Measurements from ENCODE around the gene ACTL7A.

The ACTL7A gene

GRCh38 chr9:108850293-108850897 is 11.7 kb upstream of the ACTL7A start:
- peak in 1 of 5 experiments; percentile 37 for DNase-seq

- DNase-seq: no peak
Measured at GRCh38 chr9:108851138-108851537, 10.9 kb upstream of the ACTL7A start.

DNA sequence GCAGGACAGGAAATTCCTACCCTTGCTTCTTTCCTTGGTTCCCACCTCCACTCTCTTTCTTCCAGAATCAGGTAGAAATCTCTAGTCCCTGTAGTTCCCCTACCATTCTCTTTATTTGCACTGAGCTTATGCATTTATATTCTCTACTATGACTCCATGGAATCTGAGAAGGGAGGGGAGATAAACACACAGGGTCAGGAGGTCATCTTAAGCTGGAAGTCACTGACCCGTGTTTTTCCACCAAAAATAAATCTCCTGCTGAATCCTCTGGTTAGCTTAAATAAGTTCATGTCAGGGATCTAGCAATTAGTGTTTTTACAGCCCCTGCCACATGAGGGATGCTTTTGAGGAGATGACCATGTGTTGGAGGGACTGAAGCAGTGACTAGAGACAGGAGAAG is 10.0 kb upstream of the ACTL7A start:
- no peak for DNase-seq

DNA sequence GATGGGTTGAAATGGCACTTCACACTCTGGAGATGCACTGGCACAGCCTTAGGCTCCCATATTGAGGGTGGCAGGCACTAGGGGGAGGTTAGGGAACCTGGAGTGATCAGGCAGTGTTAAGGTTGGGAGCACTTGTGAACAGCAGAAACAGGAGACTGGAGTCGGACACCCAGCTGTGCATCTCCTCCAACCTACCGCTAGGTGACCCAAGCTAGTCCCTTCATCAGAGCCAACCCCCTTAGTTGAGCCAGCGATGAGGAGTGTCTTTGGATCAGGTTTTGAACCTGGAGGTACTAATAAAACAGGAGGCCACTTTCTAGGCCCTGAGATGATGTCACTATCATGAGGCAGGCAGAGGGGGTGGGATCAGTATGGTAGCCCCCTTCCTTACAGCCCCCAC is 8.0 kb upstream of the ACTL7A start:
- no peak for DNase-seq

DNA sequence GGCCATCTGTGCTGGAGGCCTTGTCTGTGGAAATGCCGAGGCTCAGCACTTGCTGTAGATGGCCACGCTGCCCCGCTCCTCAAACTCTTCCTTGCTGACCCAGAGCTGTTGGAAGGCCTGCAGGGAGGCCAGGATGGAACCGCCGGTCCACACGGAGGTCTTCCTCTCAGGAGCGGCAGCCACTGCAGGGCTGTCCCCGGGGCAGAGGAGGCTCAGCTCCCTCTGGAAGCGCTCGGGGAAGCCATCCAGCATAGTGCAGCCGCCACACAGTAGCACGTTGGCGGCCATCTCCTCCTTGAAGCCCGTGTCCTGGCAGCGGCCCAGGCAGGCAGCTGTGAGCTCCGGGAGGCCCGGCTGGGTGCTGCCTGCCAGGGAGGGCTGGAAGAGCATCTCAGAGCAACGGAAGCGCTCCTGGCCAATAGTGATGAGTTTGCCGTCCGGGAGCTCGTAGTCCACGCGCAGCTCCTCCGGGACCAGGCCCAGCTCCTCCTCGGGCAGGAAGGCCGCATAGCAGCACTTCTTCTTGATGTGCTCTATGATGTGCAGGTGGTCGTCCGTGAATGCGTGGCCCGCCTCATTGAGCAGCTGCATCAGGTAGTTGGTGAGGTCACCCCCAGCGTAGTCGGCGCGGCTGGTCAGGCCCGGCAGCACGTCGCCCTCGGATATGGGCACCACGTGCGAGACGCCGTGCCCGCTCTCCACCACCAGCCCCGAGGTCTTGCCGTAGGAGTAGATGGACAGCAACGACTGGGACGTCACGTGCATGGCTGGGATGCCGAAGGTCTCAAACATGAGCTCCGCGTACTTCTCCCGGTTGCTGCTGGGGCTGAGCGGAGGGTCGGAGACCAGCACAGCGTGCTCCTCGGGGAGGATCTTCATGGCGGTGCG is 7.2 kb upstream of the ACTL7A start:
- no peak for DNase-seq

DNA sequence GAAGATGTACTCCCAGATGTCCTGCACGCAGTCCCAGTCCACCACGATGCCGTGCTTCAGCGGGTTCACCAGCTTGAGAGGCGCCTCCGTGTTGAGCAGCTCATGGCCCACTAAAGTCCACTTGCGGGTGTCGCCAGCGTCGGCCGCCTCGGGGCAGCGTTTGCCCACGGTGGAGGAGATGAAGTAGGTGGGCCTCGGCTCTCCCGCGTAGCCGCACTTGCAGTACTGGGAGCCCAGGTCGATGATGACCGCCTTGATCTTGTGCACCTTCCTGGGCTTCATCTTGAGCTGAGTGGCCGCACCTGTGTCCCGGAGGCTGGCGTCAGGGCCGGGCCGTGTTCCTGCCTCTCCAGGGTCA is 6.6 kb upstream of the ACTL7A start:
- no peak for DNase-seq

GRCh38 chr9:108855888-108856287 is 6.2 kb upstream of the ACTL7A start, which contains the start of gene ACTL7B:
TSS of gene ACTL7B (minus strand) at chr9:108855986. CDS start at chr9:108855930, 56 bp downstream.
- DNase-seq: no peak

- no peak for DNase-seq
Measured at GRCh38 chr9:108857572-108857971, 4.5 kb upstream of the ACTL7A start.

DNA sequence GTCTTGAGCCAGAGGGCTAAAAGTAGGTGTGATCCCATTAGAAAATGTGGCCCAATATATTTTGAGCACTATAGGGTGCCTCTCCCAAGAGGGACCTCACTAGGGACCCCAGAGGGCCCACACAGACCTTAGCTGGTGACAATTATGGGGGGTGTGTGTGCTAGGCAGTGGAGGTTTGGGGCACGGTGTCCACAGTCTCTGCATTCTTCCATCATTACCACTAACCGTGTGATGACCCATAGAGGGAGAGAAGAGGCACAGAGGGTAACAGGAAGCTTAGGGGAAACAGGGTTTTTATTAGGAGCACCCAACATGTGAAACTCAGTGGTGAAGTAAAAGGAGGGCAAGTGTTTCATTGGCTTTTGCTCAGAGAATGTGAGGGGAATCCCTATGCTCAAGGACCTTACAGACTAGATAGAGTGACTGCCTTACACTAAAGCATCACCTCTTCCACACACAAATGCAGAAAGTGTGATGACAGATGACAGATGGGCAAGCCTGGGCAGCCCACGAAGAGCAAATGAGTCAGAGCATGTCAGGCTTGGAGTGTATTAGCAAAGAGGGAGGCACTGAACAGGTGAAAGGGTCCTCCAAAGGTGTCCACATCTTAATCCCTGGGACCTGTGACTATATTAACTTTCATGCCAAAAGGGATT is 2.5 kb upstream of the ACTL7A start:
- peak in 1 of 5 experiments; percentile 13 for DNase-seq

DNA sequence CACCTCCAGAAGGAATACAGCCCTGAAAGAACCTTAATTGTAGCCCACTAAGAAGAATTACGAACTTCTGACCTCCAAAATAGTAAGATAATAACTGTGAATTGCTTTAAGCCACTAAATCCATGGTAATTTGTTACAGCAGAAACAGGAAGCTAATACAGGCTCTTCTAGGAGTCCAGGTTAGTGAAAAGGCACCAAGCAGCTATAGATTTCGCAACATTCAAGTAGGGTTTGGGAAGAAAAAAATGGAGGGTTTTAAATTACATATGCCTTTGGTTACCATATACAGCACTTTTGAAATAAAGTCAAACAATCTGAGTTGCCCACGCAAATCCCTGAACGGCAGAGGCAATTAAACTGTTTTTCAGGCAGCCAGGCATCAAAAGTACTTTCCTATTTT is 1.7 kb upstream of the ACTL7A start:
- no peak for DNase-seq

GRCh38 chr9:108860764-108861163 is 1.3 kb upstream of the ACTL7A start:
- DNase-seq: no peak

GRCh38 chr9:108861464-108861863 is 602 bp upstream of the ACTL7A start:
- DNase-seq: no peak

DNA sequence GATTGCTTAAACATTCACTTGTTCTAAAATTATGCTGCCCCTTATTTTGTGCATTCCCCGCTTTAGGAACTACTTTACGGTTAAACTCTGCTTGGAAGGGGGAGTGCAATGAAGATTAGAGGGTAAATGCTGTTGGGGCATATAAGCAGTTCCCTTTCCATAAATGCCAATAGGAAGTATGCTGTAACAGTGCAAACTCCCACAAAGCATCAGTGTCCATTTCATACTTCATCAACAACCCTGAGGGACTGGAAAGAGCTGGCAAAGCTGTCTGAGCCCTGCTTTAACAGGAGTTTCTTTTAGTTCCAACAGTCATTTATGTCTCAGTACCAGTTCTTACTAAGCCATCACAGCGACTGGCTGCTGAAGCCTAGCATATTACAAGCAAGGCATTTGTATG is 1.8 kb downstream of the ACTL7A start:
- no peak for DNase-seq

- DNase-seq: no peak
Measured at GRCh38 chr9:108864446-108864845, 2.4 kb downstream of the ACTL7A start.

DNA sequence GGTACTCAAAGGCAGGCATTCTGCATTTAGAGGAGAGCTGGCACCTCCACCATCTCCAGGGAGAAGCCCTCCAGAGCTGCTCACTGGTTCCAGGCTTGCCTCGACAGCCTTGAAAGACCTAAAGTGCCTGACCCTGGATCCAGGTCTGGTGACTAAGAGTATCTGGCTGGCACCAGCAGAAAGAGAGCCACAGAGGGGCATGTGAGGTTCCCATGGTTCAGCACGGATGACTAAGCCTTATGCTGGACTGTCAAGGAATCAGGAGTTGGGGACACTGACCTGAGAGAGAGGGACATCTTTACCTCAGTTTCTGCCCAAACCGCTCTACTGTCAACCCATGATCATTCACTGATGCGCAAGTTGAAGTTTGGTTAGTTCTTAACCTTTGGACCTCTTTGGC is 3.0 kb downstream of the ACTL7A start:
- no peak for DNase-seq

DNA sequence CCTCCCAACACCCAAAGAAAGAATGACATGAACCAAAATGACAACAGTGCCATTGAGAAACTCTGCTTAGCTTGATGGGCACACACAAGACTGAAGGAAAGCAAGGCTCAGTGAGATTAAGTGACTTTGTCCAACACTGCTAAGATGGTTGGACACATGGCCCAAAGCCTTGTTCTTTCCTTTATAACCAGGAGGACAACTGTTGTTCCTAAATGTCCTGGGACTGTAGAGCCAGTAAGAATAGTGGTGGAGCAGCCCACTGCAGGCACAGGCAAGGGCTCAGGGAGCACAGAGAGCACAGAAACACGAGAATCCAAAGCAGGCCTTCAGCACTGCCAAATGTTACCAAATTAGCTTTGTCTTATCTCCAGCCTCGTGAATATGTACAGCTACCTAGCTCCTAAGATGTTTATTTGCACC is 3.9 kb downstream of the ACTL7A start:
- no peak for DNase-seq

DNA sequence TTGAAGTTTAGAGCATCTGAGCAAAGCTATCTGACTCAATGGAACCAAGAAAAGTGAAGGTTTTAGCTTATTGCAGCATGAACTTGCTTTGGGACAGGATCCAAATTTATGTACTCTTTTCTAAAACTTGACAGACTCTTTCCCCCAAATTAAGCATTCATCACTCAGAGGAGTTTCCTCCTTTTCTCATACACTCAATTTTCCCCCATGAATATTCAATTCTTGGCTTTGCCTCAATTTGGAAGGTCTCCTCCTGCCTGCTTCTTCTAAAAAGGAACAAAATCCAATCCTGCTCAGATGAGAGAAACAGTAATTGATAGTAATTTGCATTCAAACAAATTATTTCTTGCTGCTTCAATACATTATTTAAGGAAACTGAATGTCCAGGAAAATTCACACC is 5.0 kb downstream of the ACTL7A start:
- no peak for DNase-seq

- DNase-seq: no peak
Measured at GRCh38 chr9:108867829-108868228, 5.8 kb downstream of the ACTL7A start.

DNA sequence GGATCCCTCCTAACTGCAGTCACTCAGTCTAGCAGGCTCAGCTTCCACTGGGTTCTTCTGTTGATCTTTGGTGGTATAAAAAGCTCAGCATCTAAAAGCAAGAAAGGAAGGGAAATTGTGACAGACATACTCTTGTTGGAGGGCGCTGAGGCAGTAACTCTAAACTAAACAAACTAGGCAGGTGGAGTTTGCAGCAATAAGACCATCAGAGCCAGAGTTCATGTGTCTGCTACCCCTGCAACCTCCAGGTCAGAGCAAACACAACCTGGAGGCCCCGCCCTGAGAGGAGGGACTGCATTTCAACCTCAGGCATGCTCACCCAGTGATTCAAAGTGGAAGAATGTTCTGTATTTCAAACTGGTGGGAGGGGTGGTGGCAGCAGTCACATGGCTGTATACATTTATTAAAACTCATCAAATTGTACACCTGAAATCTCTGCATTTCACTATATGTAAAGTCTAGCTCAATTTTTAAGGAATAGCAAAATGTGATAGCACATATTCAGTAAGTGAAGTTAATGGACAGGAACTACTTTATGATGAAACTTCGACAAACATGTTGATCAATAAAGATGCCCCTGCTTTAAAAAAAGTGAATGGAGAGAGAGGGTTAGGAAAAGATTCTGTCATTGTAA is 7.1 kb downstream of the ACTL7A start:
- DNase-seq: no peak

DNA sequence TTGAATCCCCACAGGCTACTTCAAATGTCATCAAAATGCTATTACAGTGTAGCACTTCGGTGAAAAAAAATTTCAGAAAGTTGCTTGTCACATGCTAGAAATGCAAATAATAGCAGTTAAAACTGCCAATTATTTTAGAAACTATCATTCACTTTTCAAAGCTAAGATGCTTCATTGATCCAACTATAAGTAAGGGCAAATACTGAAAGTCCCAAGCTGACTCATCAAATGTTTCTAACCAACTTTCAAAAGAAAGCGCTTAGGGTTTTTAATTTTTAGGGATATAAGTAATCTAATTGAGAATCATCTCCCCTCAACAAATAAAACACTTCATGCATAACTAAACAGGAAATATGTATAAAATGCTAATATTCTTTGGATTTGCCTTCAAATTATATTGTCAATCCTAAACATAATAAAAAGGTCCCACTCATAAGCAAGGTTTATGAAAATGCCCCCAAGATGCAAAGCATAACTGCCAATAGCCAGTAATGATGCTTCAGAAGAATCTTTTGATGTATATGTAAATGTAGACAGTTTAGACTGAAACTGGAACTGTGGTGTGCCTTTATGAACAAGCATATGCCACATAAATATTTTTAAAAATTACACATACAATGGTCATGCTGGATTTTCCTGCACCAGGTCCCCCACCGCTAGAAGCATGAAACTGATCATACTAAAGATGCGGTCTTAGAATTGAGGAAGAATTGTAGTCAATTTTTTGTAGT is 12.2 kb downstream of the ACTL7A start:
- peak in 1 of 5 experiments; percentile 30 for DNase-seq

DNA sequence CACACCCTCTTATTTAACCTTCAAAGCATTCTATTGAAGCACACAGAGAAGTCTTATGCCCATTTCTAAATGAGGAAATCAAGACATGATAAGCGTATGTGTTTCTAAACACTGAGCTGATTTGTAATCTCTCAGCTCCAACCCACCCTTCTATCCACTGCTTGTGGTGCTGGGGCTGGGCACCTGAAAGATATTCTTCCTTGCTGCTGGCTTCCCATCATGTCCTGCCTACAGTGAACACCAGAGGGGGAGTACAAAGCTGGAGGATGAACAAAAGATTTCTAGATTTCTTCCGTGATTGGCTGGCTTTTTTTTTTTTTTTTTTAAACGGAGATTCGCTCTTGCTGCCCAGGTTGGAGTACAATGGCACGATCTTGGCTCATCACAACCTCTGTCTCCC is 14.4 kb downstream of the ACTL7A start:
- no peak for DNase-seq

GRCh38 chr9:108877524-108877923 is 15.5 kb downstream of the ACTL7A start:
- DNase-seq: no peak

All from T-helper 2 cell (primary cell).